Limb (tissue), 2 donors: ENCODE results near the gene JAK2.
"Not testable (repeated sequence)": the region's sequence is repeated elsewhere in the genome, so short reads cannot be mapped to it uniquely, and the experiment has no call there.

Experiments used
- DNase-seq, 2 donors: peaks; one replicate each; pipeline ENCODE4 v3.0.0-alpha.2; 2016; ENCODE audit errors: extremely low spot score in 2 of 2

JAK2 gene

DNA sequence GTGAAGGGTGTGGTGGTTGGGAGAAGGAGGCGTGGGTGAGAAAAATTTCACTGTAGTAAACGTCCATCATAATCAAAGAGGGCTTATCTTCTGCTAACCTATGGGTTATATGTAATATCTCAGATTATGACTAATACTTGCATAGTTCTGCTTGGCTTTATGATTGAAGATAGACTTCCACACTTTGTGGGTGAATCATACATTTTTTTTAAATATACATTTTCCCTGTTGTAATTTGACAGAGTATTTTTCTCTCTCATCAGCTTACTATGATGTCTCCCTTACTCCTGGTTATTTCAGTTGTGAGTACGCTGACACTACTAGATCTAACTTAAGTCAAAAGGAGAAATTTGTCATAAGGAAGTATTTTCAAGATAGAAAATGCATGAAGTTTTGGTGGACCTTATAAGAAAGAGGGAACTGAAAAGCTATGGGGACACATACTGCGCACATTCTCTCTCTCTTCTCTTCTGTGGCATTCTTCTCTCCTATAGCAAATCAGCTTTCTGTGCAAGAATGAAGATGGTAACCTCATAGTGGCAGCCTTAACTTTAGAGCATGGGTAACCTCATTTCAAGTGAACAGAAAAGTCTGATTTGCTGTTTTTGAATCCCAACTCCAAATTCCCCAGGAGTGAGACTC, 4.9 kb upstream of the JAK2 start:
- no peak for DNase-seq

DNA sequence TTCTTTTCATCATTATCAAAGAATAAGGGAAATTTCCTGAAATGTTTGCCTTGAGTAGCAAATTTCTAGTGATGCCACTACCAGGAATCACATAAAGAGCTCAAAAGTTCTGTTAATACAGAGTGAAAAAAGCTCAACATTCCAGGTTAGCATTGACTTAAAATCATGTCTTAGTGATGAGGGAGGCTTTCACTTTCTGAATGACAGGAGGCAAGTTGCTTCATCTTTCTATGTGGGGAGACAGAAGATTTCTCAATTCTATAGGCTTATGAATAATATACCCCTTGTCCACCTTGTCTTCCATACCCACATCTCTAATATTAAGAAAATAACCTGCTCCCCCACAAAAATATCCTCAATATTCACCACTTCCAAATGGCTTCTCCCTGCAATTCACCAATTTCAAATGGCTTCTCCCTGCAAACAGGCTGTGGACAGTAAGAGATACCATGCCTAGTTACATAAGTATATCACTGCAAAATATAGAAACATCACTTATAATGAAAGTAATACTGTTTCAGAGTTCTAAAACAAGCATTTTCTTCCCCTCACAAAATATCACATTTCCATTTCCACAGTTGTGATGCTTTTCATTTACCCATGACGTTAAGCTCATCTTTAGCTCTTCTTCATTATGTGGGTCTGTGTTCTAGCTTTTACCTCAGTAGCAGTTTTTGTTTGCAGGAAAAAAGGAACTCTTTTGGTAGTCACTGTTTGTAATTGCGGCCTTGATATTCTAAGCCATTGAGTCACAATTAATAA, 2.2 kb upstream of the JAK2 start:
- no peak for DNase-seq

DNA sequence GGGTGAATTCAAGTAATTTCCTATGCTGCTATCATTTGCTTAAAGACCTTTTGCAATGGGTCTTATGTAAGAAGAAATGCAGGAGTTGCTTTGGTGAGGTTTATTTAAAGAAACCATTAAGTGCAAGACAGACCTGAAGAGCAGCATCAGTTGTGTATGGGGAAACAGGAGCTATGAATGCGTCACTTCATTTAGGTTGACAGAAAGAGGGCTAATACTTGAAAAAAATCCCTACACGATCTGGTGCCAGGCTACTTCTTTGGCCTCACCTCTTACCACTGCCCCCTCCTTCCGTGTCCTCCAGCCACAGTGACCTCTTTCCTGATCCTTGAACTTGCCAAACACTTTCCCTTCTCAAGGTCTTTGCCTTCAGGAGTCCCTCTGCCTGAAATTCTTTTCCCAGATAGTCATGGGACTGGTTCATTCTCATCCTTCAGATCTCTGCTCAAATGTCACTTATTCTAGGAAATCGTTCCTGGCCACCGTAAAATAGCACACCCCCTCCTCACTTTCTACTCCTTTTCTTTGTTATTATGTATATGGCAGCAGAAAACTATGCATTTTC, 1.4 kb upstream of the JAK2 start:
- DNase-seq: no peak

DNA sequence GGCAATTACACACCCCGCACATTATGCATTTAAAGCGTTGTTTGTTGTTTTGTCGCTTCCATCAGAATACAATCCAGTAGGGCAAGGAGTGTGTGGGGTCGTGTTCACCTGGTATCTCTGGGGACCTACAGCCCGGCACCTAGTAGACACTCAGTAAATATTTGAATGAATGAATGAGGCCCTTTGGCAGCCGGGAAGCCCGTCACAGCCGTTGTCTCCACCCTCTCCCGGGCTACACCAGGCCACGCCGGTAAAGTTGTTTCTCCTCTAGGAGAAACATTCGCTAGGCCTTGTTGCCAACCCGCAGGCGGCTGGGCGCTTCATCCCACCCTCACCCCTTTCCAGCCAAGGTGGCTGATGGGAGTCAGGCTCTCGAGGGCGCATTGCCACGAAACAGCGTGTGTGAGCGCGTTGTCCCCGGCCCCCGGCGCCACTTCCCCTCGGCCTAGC, 876 bp upstream of the JAK2 start:
- DNase-seq: no peak

DNA sequence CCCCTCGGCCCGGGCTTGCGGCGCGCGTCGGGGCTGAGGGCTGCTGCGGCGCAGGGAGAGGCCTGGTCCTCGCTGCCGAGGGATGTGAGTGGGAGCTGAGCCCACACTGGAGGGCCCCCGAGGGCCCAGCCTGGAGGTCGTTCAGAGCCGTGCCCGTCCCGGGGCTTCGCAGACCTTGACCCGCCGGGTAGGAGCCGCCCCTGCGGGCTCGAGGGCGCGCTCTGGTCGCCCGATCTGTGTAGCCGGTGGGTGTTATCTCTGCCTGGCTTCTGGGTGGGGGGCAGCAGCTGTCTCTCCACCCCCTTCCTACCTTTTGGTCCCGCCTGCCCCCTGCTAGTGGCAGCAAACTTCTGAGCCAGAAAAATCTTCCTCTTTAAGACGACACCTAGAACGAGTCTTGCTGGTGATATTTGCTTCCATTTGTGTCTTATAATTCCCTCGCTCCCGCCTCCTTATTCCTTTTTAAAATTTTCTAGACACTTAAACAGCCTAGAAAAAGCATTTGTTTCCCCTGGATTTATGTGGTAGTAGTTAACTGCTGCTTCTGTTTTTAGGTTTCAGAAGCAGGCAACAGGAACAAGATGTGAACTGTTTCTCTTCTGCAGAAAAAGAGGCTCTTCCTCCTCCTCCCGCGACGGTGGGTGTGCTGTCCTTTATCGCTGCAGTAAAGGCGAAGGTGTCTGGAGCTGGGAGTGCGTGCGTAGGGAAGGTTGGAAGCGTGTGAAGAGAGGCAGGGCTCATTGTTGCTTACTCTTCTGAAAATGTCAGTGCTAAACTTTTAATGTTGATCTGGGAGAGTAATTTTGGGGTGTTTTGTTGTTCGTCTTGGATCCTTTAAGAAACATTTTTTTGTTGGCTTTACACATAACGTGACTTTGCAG, 554 bp downstream of the JAK2 start:
- DNase-seq: peak; percentile 36 to 48

DNA sequence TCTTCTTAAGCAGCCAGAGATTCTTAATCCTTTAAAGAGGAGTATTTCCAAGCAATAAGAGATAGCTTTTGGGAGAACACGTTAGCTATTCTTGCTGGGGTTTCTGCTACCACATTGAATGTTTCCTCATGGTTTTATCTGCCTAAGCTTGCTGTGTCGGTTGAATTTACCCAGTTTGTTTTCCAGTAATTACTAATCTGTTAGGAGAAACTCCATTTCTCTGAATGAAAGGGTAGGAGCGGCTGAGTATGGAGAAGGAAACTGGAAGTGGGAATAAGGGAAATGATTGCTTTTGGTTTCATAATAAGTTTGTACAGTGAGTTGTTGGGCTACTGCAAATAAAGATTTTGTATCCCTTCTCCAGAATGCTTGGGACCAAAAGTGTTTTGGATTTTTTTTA, 1.2 kb downstream of the JAK2 start:
- DNase-seq: no peak

DNA sequence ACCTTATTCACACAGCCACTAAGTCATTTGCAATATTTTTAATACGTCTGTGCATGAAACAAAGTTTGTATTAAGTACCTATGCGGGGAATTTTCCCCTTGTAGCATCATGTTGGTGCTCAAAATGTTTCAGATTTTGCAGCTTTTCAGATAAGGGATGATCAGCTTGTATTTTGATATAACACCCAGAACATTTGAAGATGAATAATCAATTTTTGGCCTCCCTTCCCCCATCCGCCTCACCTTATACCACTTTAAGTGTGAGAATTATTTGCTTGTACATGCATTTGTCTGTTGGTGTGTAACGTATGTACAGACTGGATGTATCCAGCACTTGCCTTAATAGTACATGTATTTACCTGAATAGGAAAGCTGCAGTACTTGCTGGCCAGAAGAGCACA, 1.7 kb downstream of the JAK2 start:
- DNase-seq: no peak

DNA sequence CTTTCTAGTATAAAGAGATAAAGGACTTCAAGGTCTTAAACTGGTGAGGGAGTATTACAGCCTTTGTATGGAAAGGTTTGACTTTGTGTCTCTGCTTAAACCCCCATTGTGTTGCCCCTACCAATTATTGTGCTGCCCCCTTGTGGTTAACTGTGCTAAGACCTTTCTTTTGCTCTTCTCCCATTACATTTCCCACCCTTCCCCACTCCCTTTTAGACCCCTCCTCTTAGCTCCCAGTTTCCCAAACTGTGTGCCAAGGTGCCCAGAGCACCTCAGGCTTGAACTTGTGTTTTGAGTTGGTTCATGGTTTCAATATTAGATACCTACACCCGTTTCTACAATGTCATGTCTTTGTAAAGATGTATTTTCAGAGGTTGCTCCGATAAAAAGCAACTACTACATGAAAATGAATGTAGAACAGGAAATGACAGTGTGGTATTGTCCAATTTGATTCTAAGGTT, 2.9 kb downstream of the JAK2 start:
- peak; percentile 39 to 43 for DNase-seq

DNA sequence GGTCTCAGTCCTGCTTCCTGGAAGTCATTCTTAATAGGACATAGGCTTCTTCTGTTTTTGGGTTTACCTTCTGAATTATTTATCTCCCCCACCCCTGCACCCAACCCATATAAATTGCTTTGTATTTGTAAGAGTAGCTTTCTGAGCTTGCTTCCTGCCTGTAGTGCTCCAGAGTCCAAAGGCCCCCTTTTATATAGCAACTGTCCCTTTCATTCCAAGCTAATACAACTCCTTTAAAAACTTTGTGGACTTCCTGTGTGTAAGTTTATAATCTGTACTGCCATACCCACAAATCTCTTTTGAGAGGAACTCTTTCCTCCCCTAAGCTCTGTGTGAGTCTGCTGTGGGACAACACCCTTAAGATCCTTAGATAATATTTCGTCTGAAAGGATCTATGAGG, 7.8 kb downstream of the JAK2 start:
- no peak for DNase-seq

DNA sequence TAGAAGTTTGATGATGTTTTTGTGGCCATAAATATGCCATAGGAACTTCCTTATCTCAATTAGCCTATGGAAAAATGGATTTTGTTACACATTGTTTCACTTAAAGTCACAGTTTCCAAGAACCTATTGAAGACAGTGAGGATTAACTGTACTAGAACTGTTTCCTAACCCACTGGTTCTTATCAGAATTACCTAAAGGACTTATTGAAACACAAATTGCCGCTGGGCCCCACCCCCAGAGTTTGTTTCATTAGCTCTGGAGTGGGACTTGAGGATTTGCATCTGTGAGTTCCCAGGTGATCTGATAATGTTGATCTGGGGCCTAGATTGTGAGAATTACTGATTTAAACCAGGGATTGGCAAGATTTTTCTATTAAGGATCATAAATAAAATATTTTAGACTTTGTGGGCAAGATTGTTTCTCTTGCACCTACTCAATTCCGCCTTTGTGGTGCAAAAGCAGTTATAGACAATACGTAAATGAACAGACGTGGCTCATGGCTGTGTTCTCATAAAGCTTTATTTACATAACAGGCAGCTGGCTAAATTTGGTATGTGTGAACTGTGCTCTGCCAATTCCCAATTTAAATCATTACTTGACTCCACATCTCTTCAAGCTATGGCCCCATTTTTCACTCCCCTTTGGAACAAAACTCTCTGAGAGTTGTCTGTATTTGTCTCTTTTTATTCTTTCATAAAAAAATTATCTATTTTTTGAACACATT, 9.3 kb downstream of the JAK2 start:
- no peak for DNase-seq

DNA sequence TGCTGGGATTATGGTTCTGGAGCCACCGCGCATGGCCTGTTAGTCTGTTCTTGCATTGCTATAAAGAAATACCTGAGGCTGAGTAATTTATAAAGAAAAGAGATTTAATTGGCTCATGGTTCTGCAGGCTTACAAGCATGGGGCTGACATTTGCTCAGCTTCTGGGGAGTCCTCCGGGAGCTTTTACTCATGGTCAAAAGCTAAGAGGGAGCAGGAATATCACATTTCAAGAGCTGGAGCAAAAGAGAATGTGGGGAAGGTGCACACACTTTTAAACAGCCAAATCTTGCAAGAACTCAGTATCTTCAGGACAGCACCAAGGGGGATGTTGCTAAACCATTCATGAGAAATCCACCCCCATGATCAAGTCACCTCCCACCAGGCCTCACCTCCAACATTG, 12.1 kb downstream of the JAK2 start:
- no peak for DNase-seq

DNA sequence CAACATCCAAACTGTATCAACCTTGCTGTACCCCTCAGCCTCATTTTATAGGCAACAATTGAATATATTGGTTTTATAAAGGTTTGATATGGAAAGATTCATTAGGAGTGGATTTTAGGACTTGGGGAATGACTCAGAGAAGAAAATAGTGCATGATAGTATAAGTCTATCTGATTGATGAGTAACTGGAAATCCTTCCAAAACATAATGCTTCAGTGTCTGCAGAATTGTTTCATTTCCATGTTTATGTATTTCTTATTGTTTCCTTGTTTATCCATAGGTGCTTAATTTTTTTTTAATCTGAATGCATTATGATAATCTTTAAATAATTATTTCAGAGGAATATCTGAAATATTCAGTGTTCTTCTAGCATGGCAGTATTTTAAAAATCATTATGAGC, 12.6 kb downstream of the JAK2 start:
- DNase-seq: no peak

DNA sequence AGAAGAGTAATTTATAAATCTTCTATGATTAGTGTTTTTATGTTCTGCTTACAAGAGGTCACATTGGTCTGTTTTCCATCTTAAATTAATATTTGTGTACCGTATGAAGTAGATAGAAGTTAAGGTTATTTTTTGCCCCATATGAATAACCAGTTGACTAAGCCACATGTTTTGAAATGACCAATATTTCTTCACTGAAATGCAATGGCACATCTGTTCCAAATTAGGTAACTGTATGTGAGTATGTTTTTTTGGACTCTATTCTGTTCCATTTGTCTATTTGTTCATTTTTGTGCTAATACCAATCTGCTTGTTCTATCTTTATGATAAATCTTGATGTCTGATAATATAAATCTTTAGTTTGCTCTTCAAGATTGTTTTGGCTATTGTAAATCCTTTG, 17.7 kb downstream of the JAK2 start:
- DNase-seq: no peak

DNA sequence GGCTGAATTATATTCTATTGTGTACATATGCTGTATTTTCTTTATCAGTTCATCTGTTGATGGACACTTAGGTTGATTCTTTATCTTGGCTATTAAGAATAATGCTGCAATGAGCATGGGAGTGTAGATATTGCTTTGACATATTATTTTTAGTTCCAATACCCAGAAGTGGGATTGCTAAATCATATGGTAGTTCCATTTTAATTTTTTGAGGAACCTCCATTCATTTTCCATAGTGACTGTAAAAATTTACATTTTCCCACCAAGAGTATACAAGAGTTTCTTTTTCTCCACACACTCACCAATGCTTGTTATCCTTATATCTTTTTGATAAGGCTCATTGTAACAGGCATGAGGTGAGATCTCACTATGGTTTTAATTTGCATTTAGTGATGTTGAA, 19.4 kb downstream of the JAK2 start:
- no peak for DNase-seq

DNA sequence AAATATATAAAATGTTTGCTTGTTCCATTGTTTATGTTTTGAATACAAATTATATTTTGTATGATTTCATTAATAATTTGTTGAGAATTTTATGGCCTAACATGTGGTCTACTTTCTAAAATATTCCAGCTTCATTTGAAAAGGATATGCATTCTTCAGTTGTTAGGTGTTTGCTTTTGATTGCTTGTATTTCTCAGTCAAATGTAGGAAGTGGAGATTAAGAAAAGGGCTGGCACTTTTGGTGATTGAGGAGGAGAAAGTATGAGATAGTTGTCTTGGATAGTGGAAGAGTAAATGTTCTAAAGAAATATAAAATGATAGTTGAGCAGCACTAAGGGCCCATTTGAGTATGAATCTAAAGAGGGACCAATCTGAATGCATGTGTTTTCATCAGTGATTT, 23.1 kb downstream of the JAK2 start:
- no peak for DNase-seq

DNA sequence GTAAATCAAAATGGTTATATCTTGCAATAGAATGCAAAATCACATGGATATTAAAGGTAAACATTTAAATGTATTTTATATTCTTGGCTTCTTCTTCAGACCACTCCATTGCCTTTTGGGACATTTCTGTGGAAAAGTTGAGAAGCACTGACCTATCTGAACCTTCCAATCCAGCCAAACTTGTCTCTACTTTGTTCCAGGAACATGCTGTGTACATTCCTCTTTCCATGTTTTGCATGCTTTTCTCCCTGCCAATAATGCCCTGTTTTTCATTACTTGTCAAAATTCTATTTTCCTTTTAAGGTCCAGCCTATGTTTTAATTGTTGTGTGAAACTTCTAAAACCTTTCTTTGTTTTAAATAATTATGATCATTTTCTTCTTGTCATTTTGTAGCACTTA, 28.3 kb downstream of the JAK2 start:
- DNase-seq: peak in 1 of 2 donors; percentile 10

DNA sequence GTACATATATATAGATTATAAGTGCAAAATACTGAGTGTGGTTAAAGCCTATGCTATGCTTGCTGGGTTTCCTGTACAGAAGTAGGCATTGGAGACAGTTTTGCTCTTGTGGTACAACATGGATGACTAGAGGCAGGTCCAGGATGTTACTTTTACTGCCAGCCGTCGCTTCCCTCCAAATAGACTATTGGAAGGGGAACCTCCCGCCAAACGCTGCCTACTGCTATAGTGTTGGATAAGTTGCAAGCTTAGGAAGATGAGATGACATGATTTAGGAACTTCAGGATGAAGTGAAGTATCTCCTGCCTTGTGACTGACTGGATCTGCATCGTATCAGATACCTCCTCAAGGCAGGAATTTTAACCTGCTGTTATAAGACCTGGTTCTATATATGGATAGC, 30.9 kb downstream of the JAK2 start:
- DNase-seq: no peak

DNA sequence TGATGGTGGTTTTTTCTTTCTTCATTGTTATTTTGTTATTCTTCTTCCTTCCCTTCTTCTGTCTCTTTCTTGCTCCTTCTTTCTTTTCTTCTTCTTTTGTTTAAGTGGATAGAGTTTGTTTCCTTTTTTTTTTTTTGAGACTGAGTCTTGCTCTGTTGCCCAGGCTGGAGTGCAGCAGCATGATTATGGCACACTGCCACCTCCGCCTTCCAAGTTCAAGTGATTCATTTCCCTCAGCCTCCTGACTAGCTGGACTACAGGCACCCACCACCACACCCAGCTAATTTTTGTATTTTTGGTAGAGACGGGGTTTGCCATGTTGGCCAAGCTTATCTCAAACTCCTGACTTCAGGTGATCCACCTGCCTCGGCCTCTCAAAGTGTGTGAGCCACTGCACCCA, 40.3 kb downstream of the JAK2 start:
- no peak for DNase-seq

DNA sequence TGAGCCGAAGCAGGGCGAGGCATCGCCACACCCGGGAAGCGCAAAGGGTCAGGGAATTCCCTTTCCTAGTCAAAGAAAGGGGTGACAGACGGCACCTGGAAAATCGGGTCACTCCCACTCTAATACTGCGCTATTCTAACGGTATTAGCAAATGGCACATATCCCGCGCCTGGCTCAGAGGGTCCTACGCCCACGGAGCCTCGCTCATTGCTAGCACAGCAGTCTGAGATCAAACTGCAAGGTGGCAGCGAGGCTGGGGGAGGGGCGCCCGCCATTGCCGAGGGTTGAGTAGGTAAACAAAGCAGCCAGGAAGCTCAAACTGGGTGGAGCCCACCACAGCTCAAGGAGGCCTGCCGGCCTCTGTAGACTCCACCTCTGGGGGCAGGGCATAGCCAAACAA, 46.9 kb downstream of the JAK2 start:
- not testable (repeated sequence) for DNase-seq

DNA sequence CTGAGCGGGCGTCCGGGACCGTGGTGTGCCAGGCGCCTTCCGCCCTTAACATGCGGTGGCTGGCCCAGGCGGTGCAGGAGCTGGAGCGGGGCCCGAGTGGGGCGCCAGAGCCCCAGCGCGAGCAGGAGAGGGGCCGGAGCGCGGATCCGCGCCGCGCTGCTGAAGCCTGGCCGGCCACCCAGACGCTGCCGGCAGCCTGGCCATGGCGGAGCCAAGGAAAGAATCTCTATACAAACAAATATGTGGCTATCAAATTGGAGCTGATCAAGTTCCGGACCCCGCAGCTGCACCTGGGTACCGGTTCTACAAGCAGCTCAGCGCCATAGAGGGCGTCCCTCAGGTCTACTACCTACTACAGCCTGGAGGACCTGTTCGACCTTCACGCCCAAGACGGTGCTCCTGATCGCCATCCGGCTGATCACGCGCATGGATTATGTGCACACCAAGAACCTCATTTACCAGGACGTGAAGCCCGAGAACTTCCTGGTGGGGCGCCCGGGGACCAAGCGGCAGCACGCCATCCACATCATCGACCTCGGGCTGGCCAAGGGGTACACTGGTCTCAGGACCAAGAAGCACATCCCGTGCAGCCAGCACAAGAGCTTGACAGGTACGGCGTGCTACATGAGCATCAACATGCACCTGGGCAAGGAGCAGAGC, 55.8 kb downstream of the JAK2 start:
- DNase-seq: no peak
